GM12878 (cell line): ENCODE measurements around the gene ATP6AP2. TPM values are rescaled to one million over a fixed set of nuclear protein-coding genes. Genes with fewer than 3 reads are reported as not detected.

Experiments
- ATAC-seq: fragments of 200-7000 bp; cut with Tn5 transposase; 3 replicates; pipeline ENCODE4 v1.9.1; 2020; ENCODE audit warnings: mild to moderate bottlenecking, moderate library complexity
- BruUV-seq: library from RNA; stranded (reverse); fragments of 400-500 nt; replicated peaks from 2 replicates; lab custom pipeline; 2021; lab: Mats Ljungman, UMichigan
- CTCF ChIA-PET: fragments of 300-600 bp; sonication (Branson Sonifier 250); formaldehyde crosslinking; extraction: SDS; loops from one replicate; lab custom pipeline; 2021; ENCODE audit warnings: inconsistent platforms; lab: Yijun Ruan, JAX
- POLR2A ChIA-PET: fragments of 350-600 bp; formaldehyde crosslinking; extraction: SDS; loops from one replicate; lab custom pipeline; 2021; ENCODE audit warnings: inconsistent platforms; lab: Charles Lee
- RAD21 ChIA-PET: fragments of 300-600 bp; sonication (Branson Sonifier 250); formaldehyde crosslinking; loops from one replicate; lab custom pipeline; 2023; ENCODE audit warnings: antibody characterized with exemption; ENCODE audit not compliant: unreplicated experiment; lab: Charles Lee
- SMC1A ChIA-PET: fragments of 300-600 bp; sonication (Branson Sonifier 250); formaldehyde crosslinking; loops from one replicate; lab custom pipeline; 2023; ENCODE audit not compliant: unreplicated experiment, uncharacterized antibody; lab: Charles Lee
- DNase-seq: peaks from one replicate; pipeline ENCODE4 v3.0.0-alpha.2; 2011; ENCODE audit warnings: low read depth, low spot score
- FAIRE-seq: peaks from 3 replicates; lab custom pipeline; 2011; peaks lifted over from hg19 to GRCh38; lab: Jason Lieb, UNC
- H2AFZ ChIP-seq: 2 replicates; pipeline ENCODE4 v1.6.0; 2011; ENCODE audit warnings: low read depth, low read length, control low read depth; ENCODE audit not compliant: control insufficient read depth
- H3K27ac ChIP-seq: 2 replicates; pipeline ENCODE4 v1.5.1; 2011; ENCODE audit warnings: control low read depth; ENCODE audit not compliant: control insufficient read depth, insufficient read depth
- H3K27me3 ChIP-seq, 2 experiments: replicated peaks in 1 of 2; 2 replicates each; pipeline versions ENCODE4 v1.6.0 to v1.6.1; 2011; ENCODE audit warnings: low read length in 1 of 2; ENCODE audit not compliant: control insufficient read depth in 2 of 2, insufficient read depth in 2 of 2
- H3K36me3 ChIP-seq, 2 experiments: 2 replicates each; pipeline ENCODE4 v1.5.1; 2011; ENCODE audit warnings: low read length in 1 of 2; ENCODE audit not compliant: control insufficient read depth in 2 of 2, insufficient read depth in 2 of 2
- H3K4me1 ChIP-seq: 2 replicates; pipeline ENCODE4 v1.6.1; 2011; ENCODE audit warnings: mild to moderate bottlenecking, low read length, moderate library complexity, mixed read lengths; ENCODE audit not compliant: control insufficient read depth, insufficient read depth
- H3K4me2 ChIP-seq: 2 replicates; pipeline ENCODE4 v1.6.0; 2011; ENCODE audit warnings: control low read depth; ENCODE audit not compliant: control insufficient read depth, insufficient read depth
- H3K4me3 ChIP-seq: fragments of 200-600 bp; sonication (generic); 2 replicates; pipeline ENCODE4 v1.5.1; 2016
- H3K79me2 ChIP-seq: 2 replicates; pipeline ENCODE4 v1.6.0; 2011; ENCODE audit warnings: low read length; ENCODE audit not compliant: control insufficient read depth, insufficient read depth
- H3K9ac ChIP-seq: 2 replicates; pipeline ENCODE4 v1.8.0; 2011; ENCODE audit warnings: low read length, control low read depth, mixed read lengths; ENCODE audit not compliant: control insufficient read depth, insufficient read depth
- H3K9me3 ChIP-seq: replicated peaks from 3 replicates; pipeline ENCODE4 v1.5.1; 2011; ENCODE audit warnings: mild to moderate bottlenecking, low read length; ENCODE audit not compliant: control insufficient read depth, insufficient read depth
- H4K20me1 ChIP-seq: 2 replicates; pipeline ENCODE4 v1.6.0; 2011; ENCODE audit not compliant: control insufficient read depth, insufficient read depth
- CEBPZ ChIP-seq: fragments of 150-350 bp; IDR thresholded peaks from 2 replicates; pipeline ENCODE4 v1.6.1; 2016; ENCODE audit warnings: low read depth, low read length
- FOXK2 ChIP-seq: fragments of 450-650 bp; IDR thresholded peaks from 2 replicates; pipeline ENCODE4 v1.6.1; 2017; ENCODE audit warnings: mild to moderate bottlenecking, moderate library complexity
- HDAC2 ChIP-seq: fragments of 200-600 bp; sonication (generic); IDR thresholded peaks from 2 replicates; pipeline ENCODE4 v1.6.1; 2017
- WGBS: methylation state at CpG from one replicate; pipeline ENCODE4 v1.1.6; 2016; ENCODE audit warnings: low lambda C conversion rate; ENCODE audit not compliant: insufficient replicate concordance, insufficient coverage; ENCODE audit errors: missing lambda C conversion rate; 5-methylcytosine and 5-hydroxymethylcytosine counted together
- in situ Hi-C: fragments of 300-500 bp; cut with MboI; formaldehyde crosslinking; loops from 9 replicates; pipeline ENCODE4 v1.14.3; 2018; ENCODE audit warnings: mixed read lengths
- intact Hi-C: fragments of 100-400 bp; cut with micrococcal nuclease; formaldehyde crosslinking; loops from one replicate; pipeline ENCODE4 v1.14.2; 2022; ENCODE audit not compliant: unreplicated experiment
- polyA plus RNA-seq, 11 experiments: library from polyadenylated mRNA; depleted of rRNA in 4 of 11; unstranded in 6 of 11; stranded (reverse) in 5 of 11; fragments of >200 nt; fragmentation: Nextera tagmentation in 4 of 11; fragmentation: Illumina TruSeq in 1 of 11; extraction: Ambion mirVana in 4 of 11; extraction: Trizol in 1 of 11; gene quantifications; 1 replicate in 1 of 11; 2 replicates in 10 of 11; pipeline versions ENCODE4 v1.2.1 to v1.2.3, GENCODE V29; 2011 to 2016; ENCODE audit warnings: inconsistent platforms in 2 of 11, missing spikeins in 2 of 11, low read depth in 1 of 11
- total RNA-seq, 4 experiments: library from RNA; depleted of rRNA in 3 of 4; stranded (reverse); fragments of >200 nt in 3 of 4; fragmentation: Illumina TruSeq in 1 of 4; extraction: Trizol in 1 of 4; gene quantifications; 2 replicates each; pipeline versions ENCODE4 v1.2.1 to v1.2.3, GENCODE V29; 2013 to 2021

The ATP6AP2 gene
- total and polyA plus RNA-seq, 10 of the 15 experiments (the other 5 are each of a cell fraction or from before 2014, with no cell fraction given): 36.3 to 141 (median 56.0) TPM

- POLR2A ChIA-PET: no interaction called here
Measured at GRCh38 chrX:40617566-40617965, 36.8 kb downstream of the ATP6AP2 start.

More at GRCh38 chrX:40617566-40617965, 36.8 kb downstream of the ATP6AP2 start:
- in situ Hi-C loops: no loop called here
- SMC1A ChIA-PET: interaction anchor here (1.1 kb wide), 1 partner anchor 491 kb away, joined by 3 read pairs; no protein-coding TSS in a partner anchor
- no peaks in the 10 kb centered on the region for H3K9me3 ChIP-seq
- H3K4me1 ChIP-seq: no peaks in the 10 kb centered on the region
- no peaks in the 10 kb centered on the region for H4K20me1 ChIP-seq
- RAD21 ChIA-PET: no interaction called here
- CTCF ChIA-PET: interaction anchor here (1.0 kb wide), 1 partner anchor 73 kb away, joined by 3 read pairs; no protein-coding TSS in a partner anchor
- FAIRE-seq (no peak), DNase-seq (no peak), ATAC-seq (no peak)
- BruUV-seq: no TSS peak
- no peak overlapping the region for H3K4me3 ChIP-seq
- H3K9ac ChIP-seq: no peak overlapping the region
- TF ChIP-seq HDAC2: no peak
- TF ChIP-seq CEBPZ: no peak
- TF ChIP-seq FOXK2: no peak
- 92% methylated on average over 7 of the region's 7 CpGs for WGBS
- H2AFZ ChIP-seq: no peak overlapping the region
- no peak overlapping the region for H3K27ac ChIP-seq
- no peak overlapping the region for H3K4me2 ChIP-seq
- no peaks in the 10 kb centered on the region for H3K27me3 ChIP-seq
- H3K36me3 ChIP-seq: no peaks in the 10 kb centered on the region
- intact Hi-C loops: no loop called here
- H3K79me2 ChIP-seq: no peaks in the 10 kb centered on the region
